ENCODE measurements around the gene PI4K2B. TPM values are rescaled to one million over a fixed set of nuclear protein-coding genes. Genes with fewer than 3 reads are reported as not detected.

The PI4K2B gene
- total and polyA plus RNA-seq, 12 donors, result 1.6 to 6.0 (median 2.2) TPM

- Histone ChIP-seq H3K36me3 (peaks cover 0 to 95% (median 15%) of the 10 kb centered on the region in 9 donors), H3K4me1 (no peaks in the 10 kb centered on the region), H3K4me3 (no peak overlapping the region), H3K27me3 (no peaks in the 10 kb centered on the region), H3K27ac (no peak overlapping the region), H3K9me3 (no peaks in the 10 kb centered on the region)
- 96 to 98% methylated on average over 2 of the region's 2 CpGs for WGBS, 2 donors
- ATAC-seq, result no peak
- no peak for DNase-seq
- TF ChIP-seq CTCF (IDR thresholded peaks at IDR 0.05), result no peak
- intact Hi-C loops (cut with DNase I), result no loop called here
These were observed 25.2 kb downstream of the PI4K2B start for GRCh38 chr4:25258980-25259578.

- no peak for TF ChIP-seq CTCF (IDR thresholded peaks at IDR 0.05)
- H3K27ac ChIP-seq, result no peak overlapping the region
- no peak overlapping the region for H3K4me3 ChIP-seq
- H3K9me3 ChIP-seq, result no peaks in the 10 kb centered on the region
- no peaks in the 10 kb centered on the region for H3K4me1 ChIP-seq
- DNase-seq, result no peak
- H3K36me3 ChIP-seq, result peaks cover 0 to 65% (median 0%) of the 10 kb centered on the region in 9 donors
- ATAC-seq, result no peak
- no peaks in the 10 kb centered on the region for H3K27me3 ChIP-seq
- intact Hi-C loops (cut with DNase I), result no loop called here
- 97 to 99% methylated on average over 3 of the region's 3 CpGs for WGBS, 2 donors
These were observed 38.0 kb downstream of the PI4K2B start for GRCh38 chr4:25271866-25272265.

- 82 to 98% methylated on average over 4 of the region's 4 CpGs for WGBS, 2 donors
- Histone ChIP-seq H3K4me3 (no peak overlapping the region), H3K27ac (no peak overlapping the region), H3K4me1 (no peaks in the 10 kb centered on the region), H3K27me3 (no peaks in the 10 kb centered on the region), H3K36me3 (peaks cover 0 to 55% (median 6%) of the 10 kb centered on the region in 9 donors), H3K9me3 (no peaks in the 10 kb centered on the region)
- no peak for DNase-seq
- TF ChIP-seq CTCF (IDR thresholded peaks at IDR 0.05), result no peak
- intact Hi-C loops (cut with DNase I), result no loop called here
- ATAC-seq, result no peak
These were observed 46.4 kb downstream of the PI4K2B start for GRCh38 chr4:25280210-25280609.

- H3K27ac ChIP-seq, result no peak overlapping the region
- intact Hi-C loops (cut with DNase I), result no loop called here
- H3K36me3 ChIP-seq, result peaks cover 0 to 23% (median 0%) of the 10 kb centered on the region in 9 donors
- H3K9me3 ChIP-seq, result peaks cover 0 to 11% (median 0%) of the 10 kb centered on the region in 11 donors
- ATAC-seq, result no peak
- TF ChIP-seq CTCF (IDR thresholded peaks at IDR 0.05), result no peak
- no peaks in the 10 kb centered on the region for H3K4me1 ChIP-seq
- H3K27me3 ChIP-seq, result no peaks in the 10 kb centered on the region
- H3K4me3 ChIP-seq, result no peak overlapping the region
- DNase-seq, result no peak
- 93 to 94% methylated on average over 3 of the region's 3 CpGs for WGBS, 2 donors
These were observed 50.1 kb downstream of the PI4K2B start for GRCh38 chr4:25283948-25284347.
